Right forelimb (tissue), 1 donor: ENCODE data around the gene CYP11A1.

Experiments
- DNase-seq: peaks from one replicate; pipeline ENCODE4 v3.0.0-alpha.2; 2018

Gene CYP11A1

GRCh38 chr15:74343797-74344127 lies 23.7 kb downstream of the CYP11A1 start:
- DNase-seq: no peak

- no peak for DNase-seq
Observed at GRCh38 chr15:74343127-74343796, 24.2 kb downstream of the CYP11A1 start.

DNA sequence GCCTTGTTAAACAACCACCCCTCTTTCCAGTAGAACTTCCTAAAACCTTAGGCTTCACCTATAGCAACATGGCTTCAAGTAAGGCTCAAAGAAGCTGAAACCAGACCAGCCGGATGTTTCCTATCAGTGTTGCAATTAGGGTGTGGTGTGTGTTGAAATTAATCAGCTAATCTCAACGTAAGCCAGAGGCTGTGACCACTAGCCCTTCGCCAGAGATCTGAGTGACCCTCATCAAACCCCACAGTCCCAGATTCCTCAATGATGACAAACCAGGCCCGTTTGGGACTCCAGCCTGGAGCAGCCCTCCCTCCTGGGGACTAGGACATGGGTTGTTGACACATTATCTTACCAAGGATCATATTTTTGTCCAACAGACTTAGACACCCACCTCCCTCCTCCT lies 27.3 kb downstream of the CYP11A1 start:
- DNase-seq: no peak

DNA sequence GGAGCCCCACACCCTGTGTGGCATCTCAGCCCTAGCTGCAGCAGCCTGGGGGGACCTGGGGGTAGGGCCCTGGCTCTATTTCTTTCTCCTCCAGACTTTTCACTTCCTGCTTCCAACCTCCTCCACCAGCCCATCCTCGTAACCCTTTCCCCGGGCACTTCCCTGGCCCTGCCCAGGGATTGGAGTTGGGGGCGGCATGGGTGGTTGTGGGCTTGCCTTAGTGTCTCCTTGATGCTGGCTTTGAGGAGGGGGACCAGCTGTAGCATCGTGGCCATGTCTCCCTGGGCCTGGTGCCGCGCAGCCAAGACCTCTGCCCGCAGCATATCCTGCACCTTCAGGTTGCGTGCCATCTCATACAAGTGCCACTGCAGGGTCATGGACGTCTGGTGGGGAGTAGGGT lies 28.1 kb downstream of the CYP11A1 start:
- no peak for DNase-seq

GRCh38 chr15:74338676-74339075 lies 28.8 kb downstream of the CYP11A1 start:
- no peak for DNase-seq

DNA sequence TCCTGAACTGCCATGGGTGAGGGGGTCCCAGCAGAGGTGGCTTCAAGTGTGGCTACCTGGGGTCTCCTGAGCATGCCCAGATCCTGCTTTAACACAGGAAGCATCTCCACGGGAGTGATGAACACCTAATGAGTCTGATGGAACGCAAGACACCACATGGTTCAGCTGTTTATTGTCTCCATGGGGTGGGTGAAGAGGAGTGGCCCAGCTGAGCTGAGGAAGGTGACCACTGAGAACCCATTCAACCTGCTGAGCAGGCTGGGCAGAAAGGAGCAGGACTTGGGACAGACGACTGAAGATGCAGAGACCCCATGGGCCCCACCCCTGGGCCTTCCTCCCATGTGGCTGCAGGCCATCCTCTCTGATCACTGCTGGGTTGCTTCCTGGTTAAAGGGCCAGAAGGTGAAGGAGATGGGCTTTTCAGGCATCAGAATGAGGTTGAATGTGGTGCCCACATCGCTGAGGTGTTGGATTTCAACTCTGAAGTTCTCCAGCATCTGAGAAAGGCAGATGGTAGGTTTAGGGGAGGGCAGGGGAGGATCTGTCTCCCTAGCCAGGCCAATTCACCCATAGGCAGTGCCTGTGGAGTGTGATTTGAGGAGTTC lies 29.7 kb downstream of the CYP11A1 start:
- no peak for DNase-seq

DNA sequence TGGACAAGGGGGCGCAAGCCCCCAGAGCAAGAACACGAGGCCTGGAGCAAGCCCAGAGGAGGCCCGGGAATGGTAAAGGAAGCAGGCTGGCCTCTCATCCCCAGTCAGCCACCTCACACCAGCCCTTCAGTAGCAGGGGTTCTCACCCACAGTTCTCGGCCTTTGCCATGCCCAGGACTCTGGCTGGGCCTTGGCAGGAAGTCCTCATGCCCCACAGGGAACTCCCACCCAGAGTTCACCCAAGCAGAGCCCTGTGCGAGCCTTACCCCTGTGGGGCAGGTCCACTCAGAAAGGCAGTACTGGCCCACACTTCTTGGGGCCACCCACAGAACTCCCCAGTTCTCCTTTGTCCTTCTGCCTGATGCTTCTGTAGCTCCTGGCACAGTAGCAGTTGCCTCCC lies 30.3 kb downstream of the CYP11A1 start:
- no peak for DNase-seq

GRCh38 chr15:74336061-74337005 lies 31.1 kb downstream of the CYP11A1 start:
- no peak for DNase-seq

GRCh38 chr15:74335396-74335795 lies 32.0 kb downstream of the CYP11A1 start:
- no peak for DNase-seq

GRCh38 chr15:74334127-74334526 lies 33.3 kb downstream of the CYP11A1 start:
- no peak for DNase-seq

GRCh38 chr15:74333662-74334061 lies 33.8 kb downstream of the CYP11A1 start:
- no peak for DNase-seq

- no peak for DNase-seq
Observed at GRCh38 chr15:74333093-74333492, 34.4 kb downstream of the CYP11A1 start.

DNA sequence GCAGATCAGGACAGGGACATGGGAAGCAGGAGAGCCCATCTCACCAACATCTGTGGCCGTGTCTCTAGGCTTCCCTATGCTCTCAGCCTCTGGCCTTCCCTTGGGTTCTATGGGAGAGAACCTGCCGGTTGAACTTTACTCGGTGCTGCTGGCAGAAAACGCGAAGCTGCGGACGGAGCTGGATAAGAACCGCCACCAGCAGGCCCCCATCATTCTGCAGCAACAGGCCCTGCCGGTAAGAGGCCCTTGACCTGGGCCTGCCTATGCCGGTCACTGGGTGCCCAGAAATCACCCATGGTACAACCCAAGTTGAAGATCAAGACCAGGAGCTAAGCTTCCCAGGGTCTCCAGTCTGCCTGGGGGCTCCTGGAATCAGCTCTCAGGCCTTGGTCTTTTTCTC lies 34.8 kb downstream of the CYP11A1 start:
- DNase-seq: no peak

- DNase-seq: no peak
Observed at GRCh38 chr15:74332011-74332410, 35.4 kb downstream of the CYP11A1 start.

DNA sequence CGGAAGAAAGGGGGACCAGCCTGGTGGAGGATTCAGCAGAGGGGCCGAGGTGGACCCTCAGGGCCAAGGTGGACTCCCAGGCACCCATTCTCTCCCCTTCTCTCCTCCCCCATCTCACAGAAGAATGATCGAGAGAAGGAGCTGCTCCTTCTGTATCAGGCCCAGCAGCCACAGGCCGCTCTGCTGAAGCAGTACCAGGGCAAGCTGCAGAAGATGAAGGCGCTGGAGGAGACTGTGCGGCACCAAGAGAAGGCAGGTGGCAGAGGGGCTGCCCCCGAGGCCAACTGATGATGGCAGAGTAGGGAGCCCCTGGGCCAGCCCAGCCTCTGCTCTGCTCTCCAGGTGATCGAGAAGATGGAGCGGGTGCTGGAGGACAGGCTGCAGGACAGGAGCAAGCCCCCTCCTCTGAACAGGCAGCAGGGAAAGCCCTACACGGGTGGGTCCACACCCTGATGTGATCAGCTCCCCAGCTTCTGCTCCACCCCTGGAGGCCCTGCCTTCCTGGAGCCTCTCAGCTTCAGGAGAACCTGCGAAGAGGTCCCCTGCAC lies 36.5 kb downstream of the CYP11A1 start:
- no peak for DNase-seq

DNA sequence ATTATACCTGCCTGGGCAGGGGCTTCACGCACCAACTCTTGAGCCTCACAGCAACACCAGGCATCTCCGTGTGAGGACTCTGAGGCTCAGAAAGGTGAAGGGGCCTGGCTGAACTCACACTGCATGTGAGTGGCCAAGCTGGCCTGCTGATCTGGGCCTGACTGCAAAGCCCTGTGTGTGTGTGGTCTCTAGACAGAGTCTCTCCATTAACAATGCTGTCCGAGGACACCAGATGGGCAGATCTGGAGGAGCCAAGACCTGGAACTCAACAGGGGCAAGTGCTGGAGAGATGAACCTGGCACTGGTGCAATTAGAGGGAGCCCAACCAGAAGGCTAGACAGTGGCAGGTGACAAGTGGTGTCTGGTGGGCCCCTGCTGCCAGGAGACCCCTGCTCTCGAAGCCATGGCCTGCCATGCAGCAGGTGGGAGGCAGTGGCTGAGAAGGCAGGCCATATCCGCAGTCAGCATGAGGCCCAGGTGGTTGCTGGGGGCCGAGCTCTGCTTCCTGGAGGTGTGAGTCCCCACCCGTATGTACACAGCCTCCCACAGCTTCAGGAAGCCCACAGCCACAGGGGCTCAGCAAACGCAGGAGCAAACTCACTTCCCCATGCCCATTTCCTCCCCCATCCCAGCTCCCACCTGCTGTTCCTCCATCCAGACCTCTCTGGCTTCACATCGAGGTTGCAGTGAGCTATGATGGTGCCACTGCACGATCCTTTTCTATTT lies 39.0 kb downstream of the CYP11A1 start:
- no peak for DNase-seq

DNA sequence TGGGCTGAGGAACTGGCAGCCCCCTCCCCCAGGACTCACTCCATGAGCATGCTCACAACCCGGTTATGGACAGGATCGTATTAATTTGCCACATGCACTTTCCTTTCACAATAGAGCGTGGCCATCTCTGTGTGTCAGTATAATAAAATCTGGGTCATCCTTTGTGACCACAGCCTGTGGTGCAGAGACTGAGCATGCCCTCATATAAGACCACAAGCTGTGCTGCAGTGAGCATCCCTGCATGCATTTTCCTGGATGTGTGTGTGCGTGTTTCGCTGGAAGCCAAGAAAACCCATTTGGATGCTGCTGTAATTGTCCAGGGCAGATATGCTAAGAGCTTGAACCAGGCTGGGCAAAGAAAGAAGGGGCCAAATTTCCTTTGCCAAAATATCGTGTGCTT lies 39.7 kb downstream of the CYP11A1 start:
- no peak for DNase-seq

- no peak for DNase-seq
Observed at GRCh38 chr15:74326746-74327145, 40.7 kb downstream of the CYP11A1 start.

DNA sequence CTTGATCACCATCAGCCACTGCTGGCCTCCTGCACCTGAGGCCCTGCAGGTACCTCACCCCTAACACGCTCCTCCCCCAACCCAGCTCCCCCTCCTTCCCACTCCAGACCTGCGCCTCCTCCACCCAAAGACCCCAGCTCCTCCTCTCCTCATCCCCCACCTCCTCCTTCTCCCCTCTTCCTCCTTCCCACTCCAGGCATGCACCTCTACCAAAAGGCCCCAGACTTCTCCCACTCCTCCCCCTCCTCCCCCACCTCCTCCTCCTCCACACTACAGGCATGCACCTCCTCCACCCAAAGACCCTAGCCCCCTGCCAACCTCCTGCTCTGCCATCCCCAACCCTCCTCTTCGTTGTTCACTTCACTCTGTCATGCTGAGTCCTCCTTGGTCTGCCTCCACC lies 42.7 kb downstream of the CYP11A1 start:
- no peak for DNase-seq

DNA sequence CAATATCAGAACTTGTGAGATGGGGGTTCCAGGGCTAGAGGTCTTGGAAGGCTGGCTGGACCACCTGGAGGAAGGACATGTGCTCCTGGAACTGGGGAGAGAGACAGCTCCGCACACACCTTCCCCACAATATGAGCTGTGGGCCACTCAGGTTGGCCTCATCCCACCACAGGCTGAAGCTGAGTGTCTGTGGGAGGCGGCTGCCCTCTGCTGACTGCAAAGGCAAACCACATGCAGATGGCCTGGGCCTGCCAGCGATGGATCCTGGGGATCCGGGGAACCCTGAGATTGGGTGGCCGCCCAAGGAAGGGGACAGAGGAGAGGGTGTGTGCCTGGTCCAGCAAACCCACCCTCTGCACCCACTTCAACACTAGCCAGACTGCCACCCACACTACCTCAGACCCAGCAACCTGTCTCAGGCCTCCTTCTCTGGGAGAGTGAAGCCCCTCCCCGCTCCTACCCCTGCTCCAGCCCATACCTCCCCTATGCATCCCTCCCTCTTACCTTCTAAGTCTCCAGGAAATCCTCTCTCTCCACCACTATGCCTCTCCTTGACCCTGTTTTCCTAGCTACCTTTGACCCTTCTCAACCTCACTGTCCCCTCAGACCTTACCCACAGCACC lies 44.8 kb downstream of the CYP11A1 start:
- DNase-seq: peak; percentile 82

GRCh38 chr15:74320352-74321247 lies 46.8 kb downstream of the CYP11A1 start:
- peak; percentile 70 for DNase-seq
